Activated CD8-positive, alpha-beta T cell treated with anti-CD3 and anti-CD28 coated beads for 36 hours (primary cell): Measurements from ENCODE around the gene SH3BP2. TPM values are rescaled to one million over a fixed set of nuclear protein-coding genes. Genes with fewer than 3 reads are reported as not detected.

ENCODE experiments used
- ATAC-seq: fragments of 200-7000 bp; cut with Tn5 transposase; one replicate; pipeline ENCODE4 v1.10.0; 2021; ENCODE audit warnings: mild to moderate bottlenecking, moderate library complexity
- CTCF ChIA-PET: fragments of 350-600 bp; sonication (Branson Sonifier 250); formaldehyde crosslinking; loops from one replicate; lab custom pipeline; 2021; ENCODE audit warnings: antibody characterized with exemption; lab: Charles Lee
- POLR2A ChIA-PET: fragments of 350-600 bp; sonication (Branson Sonifier 250); formaldehyde crosslinking; loops from one replicate; lab custom pipeline; 2021; ENCODE audit warnings: antibody characterized with exemption; lab: Charles Lee
- DNase-seq: peaks from one replicate; pipeline ENCODE4 v3.0.0-alpha.2; 2020
- H3K27ac Mint-ChIP-seq: one replicate; pipeline ENCODE4 v1.8.0; 2021; ENCODE audit warnings: mild to moderate bottlenecking, mixed read lengths
- H3K27me3 Mint-ChIP-seq: one replicate; pipeline ENCODE4 v1.8.0; 2021; ENCODE audit warnings: mixed read lengths
- H3K36me3 Mint-ChIP-seq: one replicate; pipeline ENCODE4 v1.8.0; 2021; ENCODE audit warnings: low read depth, mixed read lengths
- H3K4me1 Mint-ChIP-seq: one replicate; pipeline ENCODE4 v1.8.0; 2021; ENCODE audit warnings: low read depth, mixed read lengths
- H3K4me3 Mint-ChIP-seq: one replicate; pipeline ENCODE4 v1.8.0; 2021; ENCODE audit warnings: mild to moderate bottlenecking, moderate library complexity, mixed read lengths
- H3K9me3 Mint-ChIP-seq: one replicate; pipeline ENCODE4 v1.8.0; 2021; ENCODE audit warnings: mixed read lengths
- intact Hi-C: fragments of 100-400 bp; cut with micrococcal nuclease; formaldehyde crosslinking; loops from one replicate; pipeline ENCODE4 v1.10.0; 2022
- total RNA-seq, 2 experiments: library from RNA; stranded (reverse); gene quantifications; one replicate each; pipeline ENCODE4 v1.2.3, GENCODE V29; 2021
- TF ChIP-seq, protein P1 (sequence below): fragments of 200-600 bp; IDR thresholded peaks from one replicate; pipeline ENCODE4 v1.8.0; 2022; ENCODE audit warnings: antibody characterized with exemption, mild to moderate bottlenecking

Gene SH3BP2
- total RNA-seq, 2 experiments from 2014 or later, result 54.8 to 59.0 TPM

DNA sequence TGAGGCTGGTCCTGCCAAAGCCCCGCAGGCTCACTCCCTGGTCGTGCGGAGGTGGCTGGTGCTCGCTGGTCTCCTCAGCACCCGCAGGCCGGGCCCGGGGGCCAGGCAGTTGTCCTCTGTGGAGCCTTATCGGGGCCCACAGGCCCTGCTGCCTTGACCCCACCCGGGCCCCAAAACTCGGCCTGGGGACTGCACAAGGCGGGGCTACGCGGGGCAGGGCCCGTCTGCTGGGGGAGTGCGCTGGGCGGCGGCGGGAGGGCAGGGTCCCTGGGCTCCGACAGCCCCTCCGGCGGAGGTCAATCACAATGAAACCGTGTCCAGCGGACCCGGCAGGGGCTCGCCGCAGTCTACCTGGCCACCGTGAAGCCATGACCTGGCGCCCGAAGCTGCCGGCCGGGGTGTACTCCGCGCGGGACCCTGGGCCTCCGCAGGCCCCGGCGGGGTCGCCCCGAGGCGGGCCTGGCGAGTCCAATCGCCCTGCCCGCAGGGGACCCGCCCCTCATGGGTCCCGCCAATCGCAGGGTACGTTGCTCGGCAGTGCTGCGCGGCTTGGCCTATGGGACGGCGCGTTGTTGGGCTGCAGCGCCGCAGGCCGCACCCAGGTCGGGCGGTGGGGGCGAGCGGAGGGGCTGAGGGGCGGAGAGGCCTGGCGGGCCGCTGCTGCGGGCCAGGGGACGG lies 50.5 kb downstream of the SH3BP2 start, which contains the start of gene ADD1:
Gene ADD1, plus strand, starts transcription at position 582 of the 678 bp plus-strand sequence. CDS start 32,072 bp downstream, outside the sequence.
- Mint-ChIP-seq H3K27me3 (no peaks in the 10 kb centered on the region), H3K4me1 (peaks cover 45% of the 10 kb centered on the region), H3K27ac (peak within 1 kb of the TSS; percentile 94), H3K9me3 (peaks cover 3% of the 10 kb centered on the region), H3K36me3 (peaks cover 21% of the 10 kb centered on the region), H3K4me3 (peak within 1 kb of the TSS; percentile 93)
- POLR2A ChIA-PET, result interaction anchor here (1.0 to 2.8 kb wide), 2 partner anchors 9 to 25 kb away, joined by 3 to 8 read pairs; no protein-coding TSS in a partner anchor
- TF ChIP-seq, protein P1, sequence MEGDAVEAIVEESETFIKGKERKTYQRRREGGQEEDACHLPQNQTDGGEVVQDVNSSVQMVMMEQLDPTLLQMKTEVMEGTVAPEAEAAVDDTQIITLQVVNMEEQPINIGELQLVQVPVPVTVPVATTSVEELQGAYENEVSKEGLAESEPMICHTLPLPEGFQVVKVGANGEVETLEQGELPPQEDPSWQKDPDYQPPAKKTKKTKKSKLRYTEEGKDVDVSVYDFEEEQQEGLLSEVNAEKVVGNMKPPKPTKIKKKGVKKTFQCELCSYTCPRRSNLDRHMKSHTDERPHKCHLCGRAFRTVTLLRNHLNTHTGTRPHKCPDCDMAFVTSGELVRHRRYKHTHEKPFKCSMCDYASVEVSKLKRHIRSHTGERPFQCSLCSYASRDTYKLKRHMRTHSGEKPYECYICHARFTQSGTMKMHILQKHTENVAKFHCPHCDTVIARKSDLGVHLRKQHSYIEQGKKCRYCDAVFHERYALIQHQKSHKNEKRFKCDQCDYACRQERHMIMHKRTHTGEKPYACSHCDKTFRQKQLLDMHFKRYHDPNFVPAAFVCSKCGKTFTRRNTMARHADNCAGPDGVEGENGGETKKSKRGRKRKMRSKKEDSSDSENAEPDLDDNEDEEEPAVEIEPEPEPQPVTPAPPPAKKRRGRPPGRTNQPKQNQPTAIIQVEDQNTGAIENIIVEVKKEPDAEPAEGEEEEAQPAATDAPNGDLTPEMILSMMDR, result no peak
- CTCF ChIA-PET, result no interaction called here
- peak; percentile 92 for ATAC-seq
- intact Hi-C loops, result no loop called here
- peak; percentile 90 for DNase-seq

DNA sequence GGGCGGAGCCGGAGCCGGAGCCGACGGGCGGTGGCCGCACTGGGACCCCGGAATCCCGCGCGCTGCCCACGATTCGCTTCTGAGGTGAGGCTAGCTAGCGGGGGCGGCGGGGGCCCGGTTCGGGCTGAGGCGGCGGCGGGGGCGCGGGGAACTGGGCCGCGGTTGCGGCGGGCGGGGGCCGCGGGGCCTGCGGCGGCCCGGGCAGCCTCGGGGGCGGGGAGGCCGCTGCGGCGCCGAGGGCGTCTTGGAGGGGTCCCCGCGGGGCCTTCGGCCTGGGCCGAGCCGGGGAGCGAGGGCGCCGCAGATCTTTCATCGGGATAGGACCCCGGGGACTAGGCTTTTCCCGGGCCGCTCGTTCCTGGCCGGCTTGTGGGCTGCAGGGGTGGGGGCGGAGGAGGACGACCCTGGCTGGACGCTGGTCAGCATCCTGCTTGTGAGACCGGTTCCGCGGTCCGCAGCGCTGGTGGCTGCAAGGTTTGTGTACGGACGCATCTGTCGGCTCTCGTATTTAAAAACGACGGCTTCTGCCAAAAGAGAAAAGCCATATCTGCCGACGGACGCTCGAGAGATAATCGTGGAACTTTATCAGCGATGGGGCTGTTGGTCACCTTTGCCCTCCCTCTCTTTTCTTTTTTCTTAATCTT lies 51.2 kb downstream of the SH3BP2 start:
- no peaks in the 10 kb centered on the region for H3K27me3 Mint-ChIP-seq
- POLR2A ChIA-PET, result interaction anchor here (0.6 to 2.8 kb wide), 4 partner anchors 26 to 92 kb away, joined by 4 to 8 read pairs (median 6); no protein-coding TSS in a partner anchor
- H3K9me3 Mint-ChIP-seq, result peaks cover 3% of the 10 kb centered on the region
- H3K4me1 Mint-ChIP-seq, result peaks cover 44% of the 10 kb centered on the region
- TF ChIP-seq, protein P1, result no peak
- DNase-seq (peak; percentile 40), ATAC-seq (peak; percentile 9)
- CTCF ChIA-PET, result no interaction called here
- H3K4me3 Mint-ChIP-seq, result peak overlapping the region; percentile 93
- H3K27ac Mint-ChIP-seq, result peak overlapping the region; percentile 94
- intact Hi-C loops, result no loop called here
- peaks cover 18% of the 10 kb centered on the region for H3K36me3 Mint-ChIP-seq

DNA sequence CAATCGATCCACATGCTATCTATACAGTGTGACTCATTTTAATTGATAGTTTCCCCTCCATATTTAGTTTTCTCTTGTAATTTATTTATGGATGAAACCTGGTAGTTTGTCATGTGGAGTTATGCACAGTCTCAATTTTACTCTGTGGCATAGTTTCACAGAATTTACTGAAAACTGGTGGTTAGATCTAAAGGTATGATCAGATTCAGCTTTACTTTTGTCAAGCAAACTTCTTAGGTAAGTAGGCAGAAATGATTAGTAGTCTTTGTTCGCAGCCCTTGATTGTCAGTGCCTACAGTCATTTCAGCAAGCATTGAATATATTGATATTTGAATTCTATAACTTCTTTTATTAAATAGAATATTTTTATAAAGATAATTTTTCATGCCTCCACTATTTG lies 53.3 kb downstream of the SH3BP2 start:
- Mint-ChIP-seq H3K36me3 (peaks cover 12% of the 10 kb centered on the region), H3K4me1 (peaks cover 59% of the 10 kb centered on the region), H3K9me3 (no peaks in the 10 kb centered on the region), H3K27me3 (no peaks in the 10 kb centered on the region), H3K27ac (peak overlapping the region; percentile 94), H3K4me3 (peak overlapping the region; percentile 93)
- DNase-seq, result no peak
- TF ChIP-seq, protein P1, result no peak
- ChIA-PET POLR2A (no interaction called here), CTCF (interaction anchor here (1.3 kb wide), 1 partner anchor 34 kb away, joined by 3 read pairs; no protein-coding TSS in a partner anchor)
- no peak for ATAC-seq
- intact Hi-C loops, result loop anchor here (5.0 kb wide), 1 partner anchor 91 kb away; no protein-coding TSS in a partner anchor

DNA sequence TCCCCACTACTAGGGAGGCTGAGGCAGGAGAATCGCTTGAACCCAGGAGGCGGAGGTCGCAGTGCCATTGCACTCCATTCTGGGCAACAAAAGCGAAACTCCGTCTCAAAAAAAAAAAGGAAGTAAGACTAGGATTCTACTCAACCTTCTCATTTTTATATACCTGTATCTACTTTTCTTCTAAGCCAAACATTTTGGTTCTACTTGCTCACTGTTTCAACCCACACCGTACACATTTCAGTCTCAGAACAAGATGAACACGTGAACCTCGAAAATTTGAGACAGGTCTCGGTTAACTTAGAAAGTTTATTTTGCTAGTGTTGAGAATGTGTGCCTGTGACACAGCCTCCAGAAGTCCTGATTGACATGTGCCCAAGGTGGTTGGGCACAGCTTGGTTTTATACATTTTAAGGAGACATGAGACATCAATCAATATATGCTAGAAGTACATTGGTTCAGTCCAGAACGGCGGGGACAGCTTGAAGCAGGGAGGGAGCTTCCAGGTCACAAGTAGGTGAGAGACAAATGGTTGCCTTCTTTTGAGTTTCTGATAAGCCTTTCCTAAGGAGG lies 54.5 kb downstream of the SH3BP2 start:
- peak overlapping the region; percentile 67 for H3K27ac Mint-ChIP-seq
- H3K36me3 Mint-ChIP-seq, result peaks cover 10% of the 10 kb centered on the region
- H3K4me1 Mint-ChIP-seq, result peaks cover 67% of the 10 kb centered on the region
- ATAC-seq (no peak), DNase-seq (no peak)
- POLR2A ChIA-PET, result interaction anchor here (1.4 kb wide), 1 partner anchor 35 kb away, joined by 3 read pairs; no protein-coding TSS in a partner anchor
- intact Hi-C loops, result loop anchor here (5.0 kb wide), 1 partner anchor 90 kb away; no protein-coding TSS in a partner anchor
- TF ChIP-seq, protein P1, result no peak
- H3K27me3 Mint-ChIP-seq, result no peaks in the 10 kb centered on the region
- no peak overlapping the region for H3K4me3 Mint-ChIP-seq
- H3K9me3 Mint-ChIP-seq, result no peaks in the 10 kb centered on the region
- CTCF ChIA-PET, result no interaction called here
